Middle frontal gyrus (tissue), 1 donor: ENCODE measurements around the gene PDE2A.

Source experiments
- DNase-seq: peaks from one replicate; pipeline ENCODE4 v3.0.0-alpha.2; 2015; ENCODE audit warnings: low spot score; ENCODE audit errors: extremely low spot score

Gene PDE2A

GRCh38 chr11:72658989-72659640 lies 15.1 kb downstream of the PDE2A start:
- no peak for DNase-seq

- DNase-seq: no peak
These were observed 16.7 kb downstream of the PDE2A start for GRCh38 chr11:72657411-72658100.

GRCh38 chr11:72655896-72656464 lies 18.2 kb downstream of the PDE2A start:
- DNase-seq: no peak

- DNase-seq: no peak
These were observed 19.2 kb downstream of the PDE2A start for GRCh38 chr11:72655014-72655413.

GRCh38 chr11:72653649-72654048 lies 20.6 kb downstream of the PDE2A start:
- no peak for DNase-seq

- DNase-seq: no peak
These were observed 21.2 kb downstream of the PDE2A start for GRCh38 chr11:72652873-72653630.

- no peak for DNase-seq
These were observed 22.1 kb downstream of the PDE2A start for GRCh38 chr11:72652133-72652532.

- DNase-seq: no peak
These were observed 24.8 kb downstream of the PDE2A start for GRCh38 chr11:72649215-72649976.

GRCh38 chr11:72648384-72649136 lies 25.7 kb downstream of the PDE2A start:
- no peak for DNase-seq

- DNase-seq: no peak
These were observed 26.3 kb downstream of the PDE2A start for GRCh38 chr11:72647882-72648281.

GRCh38 chr11:72646472-72646871 lies 27.8 kb downstream of the PDE2A start:
- DNase-seq: no peak

- DNase-seq: no peak
These were observed 28.2 kb downstream of the PDE2A start for GRCh38 chr11:72646024-72646423.

GRCh38 chr11:72643547-72643946 lies 30.7 kb downstream of the PDE2A start:
- DNase-seq: no peak

GRCh38 chr11:72642884-72643522 lies 31.2 kb downstream of the PDE2A start:
- no peak for DNase-seq

GRCh38 chr11:72642043-72642883 lies 32.0 kb downstream of the PDE2A start:
- no peak for DNase-seq

- DNase-seq: no peak
These were observed 32.6 kb downstream of the PDE2A start for GRCh38 chr11:72641522-72642042.

GRCh38 chr11:72639502-72640375 lies 34.5 kb downstream of the PDE2A start:
- DNase-seq: no peak

GRCh38 chr11:72637926-72638325 lies 36.3 kb downstream of the PDE2A start:
- DNase-seq: no peak
